COLO829 (cell line): ENCODE measurements around the gene RIC8B.
"Not testable (repeated sequence)": the region's sequence is repeated elsewhere in the genome, so short reads cannot be mapped to it uniquely, and the experiment has no call there.

ENCODE experiments used
- DNase-seq: peaks from one replicate; pipeline ENCODE4 v3.0.0; 2012; ENCODE audit warnings: low spot score

The RIC8B gene

DNA sequence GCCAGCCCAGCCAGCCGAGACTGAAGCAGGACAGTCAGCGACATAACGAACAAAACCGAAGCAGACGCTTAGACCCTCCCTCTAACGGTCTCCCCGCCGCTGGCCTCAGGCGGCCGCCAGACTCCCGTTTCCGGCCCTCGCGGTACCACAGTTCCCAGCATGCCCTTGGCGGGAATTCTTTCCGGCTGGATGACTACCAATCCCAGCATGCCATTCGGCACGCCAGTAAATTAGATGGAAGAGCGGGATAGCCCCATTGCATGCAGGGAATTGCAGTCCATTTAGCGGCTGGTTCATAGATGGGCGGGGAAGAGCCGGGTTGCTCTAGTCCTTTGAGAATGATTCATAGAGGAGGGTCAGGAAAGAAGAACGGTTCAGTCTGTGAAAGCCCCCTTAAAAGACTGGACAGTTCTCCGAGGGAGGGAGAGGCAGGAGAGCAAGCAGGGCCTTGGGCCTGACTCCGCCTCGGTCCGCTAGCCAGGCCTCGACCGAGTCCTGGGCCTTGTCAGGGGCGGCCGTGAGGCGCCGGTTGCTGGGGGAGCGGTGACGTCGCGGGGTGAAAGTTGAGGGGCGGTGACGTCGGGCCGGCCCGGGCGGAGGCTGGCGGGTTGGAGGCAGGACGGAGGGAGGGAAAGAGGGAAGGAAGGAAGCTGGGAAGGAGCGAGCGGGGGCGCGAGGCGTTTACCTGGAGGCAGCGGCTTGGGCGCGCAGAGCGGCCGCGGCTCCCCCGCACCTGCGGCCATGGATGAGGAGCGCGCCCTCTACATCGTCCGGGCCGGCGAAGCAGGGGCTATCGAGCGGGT is at the start of gene RIC8B:
RIC8B (plus strand) TSS at position 678 of the 803 bp plus-strand sequence; CDS start at position 742, 64 bp downstream.
- peak; percentile 99 for DNase-seq

- no peak for DNase-seq
Observed at GRCh38 chr12:106724934-106725333, 49.5 kb upstream of the RIC8B start.

GRCh38 chr12:106726603-106727202 is 47.8 kb upstream of the RIC8B start:
- DNase-seq, result not testable (repeated sequence)

GRCh38 chr12:106729611-106730010 is 44.9 kb upstream of the RIC8B start:
- DNase-seq, result no peak

GRCh38 chr12:106732890-106733289 is 41.6 kb upstream of the RIC8B start:
- DNase-seq, result no peak

DNA sequence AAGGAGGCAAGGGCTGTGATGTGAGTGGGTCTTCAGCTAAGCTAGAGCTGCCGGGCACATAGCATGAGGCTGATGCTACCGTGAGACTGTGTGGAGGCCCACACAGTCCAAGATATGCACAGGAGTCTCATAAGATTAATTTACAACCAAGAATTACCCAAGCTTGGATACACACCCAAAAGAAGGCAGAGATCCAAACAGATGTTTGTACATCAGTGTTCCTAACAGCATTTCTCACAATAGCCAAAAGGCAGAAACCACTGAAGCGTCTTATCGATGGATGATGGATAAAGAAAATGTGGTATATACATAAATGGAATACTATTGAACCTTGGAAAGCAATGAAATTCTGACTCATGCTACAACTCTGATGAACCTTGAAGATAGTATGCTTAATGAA is 40.8 kb upstream of the RIC8B start:
- no peak for DNase-seq

- peak; percentile 10 for DNase-seq
Observed at GRCh38 chr12:106736051-106736957, 38.2 kb upstream of the RIC8B start.

DNA sequence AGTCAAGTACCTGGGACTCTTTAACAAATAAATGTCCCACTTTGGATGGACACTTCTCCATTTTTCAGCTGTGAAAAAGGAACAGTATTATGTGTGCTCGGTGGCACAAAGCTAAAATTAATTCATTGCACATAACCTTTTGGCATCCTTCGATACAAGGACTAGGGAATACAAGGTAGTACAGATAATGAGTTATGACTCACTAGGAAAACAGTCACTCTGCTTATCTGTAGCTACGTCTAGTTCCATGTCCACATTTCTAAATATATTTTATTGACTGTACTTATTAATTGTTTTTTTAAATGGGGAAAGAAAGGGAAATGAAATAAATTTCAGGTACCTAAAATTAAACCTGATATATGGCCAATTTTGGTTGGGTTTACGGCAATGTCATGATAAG is 35.2 kb upstream of the RIC8B start:
- DNase-seq, result peak; percentile 33

DNA sequence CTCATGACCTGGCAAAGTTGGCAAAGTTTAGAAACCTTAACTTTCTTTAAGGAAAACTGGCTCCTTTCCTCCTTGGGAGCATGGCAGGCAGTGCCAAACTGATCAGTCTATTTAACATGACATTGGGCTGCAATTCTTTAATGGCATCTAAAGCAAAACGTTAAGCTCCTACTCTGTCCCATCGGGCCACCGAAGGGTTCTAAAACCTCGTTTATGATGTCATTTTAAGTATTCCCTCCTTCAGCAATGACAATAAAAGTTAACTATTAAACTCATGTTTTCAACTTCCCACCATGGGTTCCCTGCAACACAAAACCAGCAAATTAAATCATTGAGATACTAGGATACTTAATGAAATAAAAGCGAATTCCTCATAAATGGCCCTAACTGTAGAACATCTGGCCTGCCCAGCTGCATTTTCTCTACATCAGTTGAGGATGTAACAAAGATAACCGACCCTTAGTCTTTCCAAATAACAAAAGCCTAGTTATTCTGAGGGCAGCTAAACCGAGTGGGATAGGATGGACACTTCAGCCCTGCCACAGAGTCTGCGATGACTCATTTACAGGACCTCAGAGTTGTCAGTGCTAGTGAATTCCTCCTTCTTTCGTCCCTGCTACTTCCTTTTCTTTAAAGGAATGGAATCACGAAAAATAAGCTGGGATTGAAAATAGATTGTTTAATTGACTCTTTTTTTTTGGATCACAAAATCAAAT is 34.5 kb upstream of the RIC8B start:
- peak; percentile 90 for DNase-seq

- DNase-seq, result peak; percentile 4
Observed at GRCh38 chr12:106740818-106741217, 33.7 kb upstream of the RIC8B start.

- no peak for DNase-seq
Observed at GRCh38 chr12:106741247-106741646, 33.2 kb upstream of the RIC8B start.

DNA sequence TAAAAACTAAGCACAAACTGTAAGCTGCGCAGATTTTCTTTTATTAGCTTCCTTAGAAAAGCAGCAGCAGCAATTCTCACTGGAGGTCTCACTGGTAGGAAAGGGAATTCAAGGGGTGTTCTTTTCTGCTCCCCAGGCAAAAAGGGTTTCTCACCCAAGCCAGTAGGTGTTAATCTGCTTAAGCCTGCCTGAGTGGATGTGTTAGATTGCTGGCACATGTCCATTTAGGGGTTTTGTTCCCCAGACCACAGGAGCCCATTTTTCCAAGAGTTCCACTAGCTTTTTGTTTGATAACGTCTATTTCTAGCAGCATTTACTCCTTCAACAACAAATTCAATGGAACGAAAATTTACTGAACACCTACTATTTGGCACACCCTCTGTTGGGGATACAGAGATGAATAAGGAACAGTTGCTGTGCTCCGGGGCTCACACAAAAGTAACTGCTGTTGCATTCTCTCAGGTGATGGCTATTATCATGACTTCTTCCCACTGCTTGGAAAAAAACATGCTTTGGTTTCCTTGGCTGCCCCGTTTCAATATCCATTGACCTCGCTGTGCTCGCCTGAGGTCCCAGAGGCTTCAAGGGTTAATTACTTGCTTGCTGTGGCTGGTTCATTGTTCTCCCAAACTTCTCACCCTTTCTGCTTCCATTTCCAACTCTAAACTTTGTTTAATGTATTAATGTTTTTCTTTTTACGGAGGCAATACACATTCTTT is 31.1 kb upstream of the RIC8B start:
- DNase-seq, result no peak

GRCh38 chr12:106744600-106744999 is 29.9 kb upstream of the RIC8B start:
- DNase-seq, result no peak

DNA sequence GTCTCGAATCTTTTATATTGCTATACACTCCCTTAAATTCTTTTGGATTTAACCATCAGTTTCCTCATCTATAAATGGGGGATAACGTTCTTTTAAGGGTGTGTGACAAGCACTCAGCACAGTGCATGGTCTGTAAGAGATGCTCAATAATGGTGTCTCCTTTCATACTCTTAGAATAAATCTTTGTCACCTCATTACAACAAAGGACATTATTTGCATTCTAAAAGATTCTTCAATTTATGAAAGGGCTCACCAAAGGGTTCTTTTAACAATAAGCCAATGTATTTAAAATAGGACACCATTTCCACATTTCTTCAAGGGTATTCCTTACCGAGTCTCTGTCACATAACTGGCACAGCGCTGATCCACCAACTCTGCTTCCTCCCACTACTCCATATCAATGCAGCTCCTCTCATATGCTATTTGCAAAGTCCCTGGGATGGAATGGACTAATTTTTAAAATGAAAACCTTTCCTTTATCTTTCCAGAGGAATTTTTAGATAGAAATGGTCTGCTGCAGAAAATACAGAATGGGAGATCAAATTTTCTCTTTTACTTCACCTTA is 29.2 kb upstream of the RIC8B start:
- no peak for DNase-seq

- DNase-seq, result no peak
Observed at GRCh38 chr12:106747973-106748436, 26.5 kb upstream of the RIC8B start.

DNA sequence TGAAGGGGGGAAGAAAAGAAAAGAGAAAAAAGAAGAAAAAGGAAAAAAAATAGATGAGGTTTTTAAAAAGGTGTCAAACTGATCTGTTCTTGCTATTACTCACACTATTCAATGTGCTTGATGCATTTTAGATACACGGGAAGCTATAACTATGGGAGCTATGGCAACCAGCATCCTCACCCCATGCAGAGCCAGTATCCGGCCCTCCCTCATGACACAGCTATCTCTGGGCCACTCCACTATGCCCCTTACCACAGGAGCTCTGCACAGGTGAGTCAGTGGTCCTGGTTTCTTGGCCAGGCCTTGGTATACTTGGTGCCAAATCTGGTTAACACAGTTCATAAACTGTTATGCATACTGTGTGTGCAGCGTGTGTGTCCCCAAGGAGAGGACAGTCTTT is 24.0 kb upstream of the RIC8B start:
- no peak for DNase-seq

- DNase-seq, result no peak
Observed at GRCh38 chr12:106753526-106753925, 21.0 kb upstream of the RIC8B start.

DNA sequence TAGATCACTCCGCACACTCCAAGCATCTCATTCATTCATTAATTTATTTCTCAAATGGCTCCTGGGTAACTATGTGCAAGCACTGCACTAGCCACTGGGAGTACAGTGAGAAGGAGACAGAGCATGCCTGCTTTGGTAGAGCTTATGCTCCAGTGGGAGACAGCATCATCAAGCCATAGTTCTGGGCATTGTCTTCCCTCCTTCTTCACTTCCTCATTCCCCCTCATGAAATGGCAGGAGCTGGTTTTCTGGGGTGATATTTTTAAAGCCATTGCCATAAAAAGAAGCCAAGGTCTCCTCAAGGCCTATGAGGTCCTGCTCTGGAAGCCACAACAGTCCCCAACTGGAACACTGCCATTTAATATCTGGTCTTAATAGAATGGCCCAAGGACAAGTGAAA is 20.2 kb upstream of the RIC8B start:
- DNase-seq, result no peak

DNA sequence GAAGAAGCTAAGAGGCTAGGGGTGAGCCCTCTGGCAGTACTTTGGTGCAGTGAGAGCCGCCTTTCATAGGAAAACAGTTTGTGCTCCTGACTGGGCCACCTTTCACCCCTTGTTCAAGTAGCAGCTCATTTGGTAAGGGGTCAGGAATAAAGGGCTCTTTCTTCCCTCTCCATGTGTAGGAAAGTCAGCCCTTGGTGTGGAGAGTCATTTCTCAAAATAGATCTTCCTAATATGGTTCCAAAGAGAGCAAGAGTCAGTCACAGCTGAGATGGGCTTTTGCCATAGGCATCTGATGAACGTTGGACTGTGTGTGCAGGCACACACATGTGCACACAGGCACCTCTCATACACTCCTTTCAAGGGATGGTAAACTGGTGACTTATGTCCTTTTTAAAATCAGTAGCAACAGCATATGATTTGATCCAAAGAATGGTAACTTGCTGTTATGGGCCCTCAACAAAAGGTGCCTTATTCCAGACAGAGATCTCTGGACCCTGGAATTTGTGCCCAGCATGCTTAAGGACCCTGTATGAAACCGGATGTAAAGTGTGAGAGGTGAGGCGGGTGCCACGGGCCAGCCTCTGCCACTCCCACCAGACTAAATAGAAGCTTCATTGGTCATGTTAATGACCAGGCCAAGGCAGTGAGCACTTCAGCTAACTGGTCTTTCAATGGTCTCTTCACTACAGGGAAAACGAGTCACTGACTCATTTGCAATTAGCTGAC is 16.7 kb upstream of the RIC8B start:
- peak; percentile 94 for DNase-seq
